C4-2B (cell line): ENCODE data around the gene DTX1.

ENCODE experiments used
- CTCF ChIP-seq: fragments of 450-650 bp; conservative IDR thresholded peaks from 2 replicates; pipeline ENCODE4 v1.5.1; 2017; ENCODE audit warnings: mild to moderate bottlenecking
- ZFX ChIP-seq: fragments of 450-650 bp; IDR thresholded peaks from 2 replicates; pipeline ENCODE4 v1.6.1; 2017

DNA sequence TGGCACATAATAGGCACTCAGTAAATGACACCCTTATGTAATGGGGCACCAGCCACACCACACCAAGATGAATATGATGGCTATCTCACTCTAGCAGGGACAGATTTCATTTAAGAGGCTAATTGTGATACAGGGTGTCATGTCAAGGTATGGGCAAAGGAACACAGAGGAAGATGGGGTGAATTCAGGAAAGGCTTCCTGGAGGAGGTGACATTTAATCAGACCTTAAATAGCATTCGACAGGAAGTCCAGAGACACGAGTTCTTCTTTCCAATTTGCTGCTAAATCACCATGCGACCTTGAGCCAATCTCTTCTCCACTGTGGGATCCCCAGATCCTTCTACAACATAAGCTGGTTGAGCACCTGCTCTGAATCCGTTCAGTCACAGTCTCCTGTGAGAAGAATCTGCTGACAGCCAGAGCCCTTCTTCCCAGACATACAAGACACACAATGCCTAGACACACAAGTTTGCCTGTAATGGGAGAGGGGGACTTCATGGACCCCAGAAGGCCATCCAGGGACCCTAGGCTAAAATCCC, 1.5 kb upstream of the DTX1 start:
- TF ChIP-seq CTCF (no peak), ZFX (no peak)
